22Rv1 (cell line): ENCODE results near the gene GPR157.

Experiments
- H3K27ac ChIP-seq: fragments of 450-650 bp; 2 replicates; pipeline ENCODE4 v1.5.1; 2017
- CTCF ChIP-seq: fragments of 450-650 bp; IDR thresholded peaks from 2 replicates; pipeline ENCODE4 v1.5.1; 2017; ENCODE audit warnings: mild to moderate bottlenecking
- ZFX ChIP-seq: fragments of 450-650 bp; IDR thresholded peaks from 2 replicates; pipeline ENCODE4 v1.6.1; 2017; ENCODE audit warnings: antibody characterized with exemption, borderline replicate concordance

Gene GPR157

GRCh38 chr1:9111957-9112356 is 16.9 kb downstream of the GPR157 start:
- H3K27ac ChIP-seq: no peak overlapping the region
- TF ChIP-seq CTCF (no peak), ZFX (no peak)

GRCh38 chr1:9111357-9111691 is 17.6 kb downstream of the GPR157 start:
- no peak for TF ChIP-seq ZFX
- no peak overlapping the region for H3K27ac ChIP-seq

- no peak for TF ChIP-seq ZFX
- peak; percentile 93 for TF ChIP-seq CTCF
- no peak overlapping the region for H3K27ac ChIP-seq
Measured at GRCh38 chr1:9110669-9111356, 18.1 kb downstream of the GPR157 start.

- TF ChIP-seq ZFX (no peak), CTCF (no peak)
- no peak overlapping the region for H3K27ac ChIP-seq
Measured at GRCh38 chr1:9108056-9108665, 20.7 kb downstream of the GPR157 start.

- no peak overlapping the region for H3K27ac ChIP-seq
- TF ChIP-seq CTCF (no peak), ZFX (no peak)
Measured at GRCh38 chr1:9107136-9107535, 21.8 kb downstream of the GPR157 start.

- H3K27ac ChIP-seq: no peak overlapping the region
- TF ChIP-seq CTCF (no peak), ZFX (no peak)
Measured at GRCh38 chr1:9106286-9106685, 22.6 kb downstream of the GPR157 start.

GRCh38 chr1:9105336-9105867 is 23.5 kb downstream of the GPR157 start:
- H3K27ac ChIP-seq: no peak overlapping the region
- TF ChIP-seq CTCF (no peak), ZFX (no peak)
